Activated CD8-positive, alpha-beta T cell treated with anti-CD3 and anti-CD28 coated beads for 36 hours (primary cell): ENCODE data around the gene TRPM7. TPM values are rescaled to one million over a fixed set of nuclear protein-coding genes. Genes with fewer than 3 reads are reported as not detected.
"Not testable (repeated sequence)": the region's sequence is repeated elsewhere in the genome, so short reads cannot be mapped to it uniquely, and the experiment has no call there.

Experiments
- ATAC-seq: fragments of 200-7000 bp; cut with Tn5 transposase; one replicate; pipeline ENCODE4 v1.10.0; 2021; ENCODE audit warnings: mild to moderate bottlenecking, moderate library complexity
- CTCF ChIA-PET: fragments of 350-600 bp; sonication (Branson Sonifier 250); formaldehyde crosslinking; loops from one replicate; lab custom pipeline; 2021; ENCODE audit warnings: antibody characterized with exemption; lab: Charles Lee
- POLR2A ChIA-PET: fragments of 350-600 bp; sonication (Branson Sonifier 250); formaldehyde crosslinking; loops from one replicate; lab custom pipeline; 2021; ENCODE audit warnings: antibody characterized with exemption; lab: Charles Lee
- DNase-seq: peaks from one replicate; pipeline ENCODE4 v3.0.0-alpha.2; 2020
- H3K27ac Mint-ChIP-seq: one replicate; pipeline ENCODE4 v1.8.0; 2021; ENCODE audit warnings: mild to moderate bottlenecking, mixed read lengths
- H3K27me3 Mint-ChIP-seq: one replicate; pipeline ENCODE4 v1.8.0; 2021; ENCODE audit warnings: mixed read lengths
- H3K36me3 Mint-ChIP-seq: one replicate; pipeline ENCODE4 v1.8.0; 2021; ENCODE audit warnings: low read depth, mixed read lengths
- H3K4me1 Mint-ChIP-seq: one replicate; pipeline ENCODE4 v1.8.0; 2021; ENCODE audit warnings: low read depth, mixed read lengths
- H3K4me3 Mint-ChIP-seq: one replicate; pipeline ENCODE4 v1.8.0; 2021; ENCODE audit warnings: mild to moderate bottlenecking, moderate library complexity, mixed read lengths
- H3K9me3 Mint-ChIP-seq: one replicate; pipeline ENCODE4 v1.8.0; 2021; ENCODE audit warnings: mixed read lengths
- intact Hi-C: fragments of 100-400 bp; cut with micrococcal nuclease; formaldehyde crosslinking; loops from one replicate; pipeline ENCODE4 v1.10.0; 2022
- total RNA-seq, 2 experiments: library from RNA; stranded (reverse); gene quantifications; one replicate each; pipeline ENCODE4 v1.2.3, GENCODE V29; 2021
- TF ChIP-seq, protein P1 (sequence below): fragments of 200-600 bp; IDR thresholded peaks from one replicate; pipeline ENCODE4 v1.8.0; 2022; ENCODE audit warnings: antibody characterized with exemption, mild to moderate bottlenecking

TRPM7 gene
- total RNA-seq, 2 experiments from 2014 or later, result 38.2 to 38.8 TPM

DNA sequence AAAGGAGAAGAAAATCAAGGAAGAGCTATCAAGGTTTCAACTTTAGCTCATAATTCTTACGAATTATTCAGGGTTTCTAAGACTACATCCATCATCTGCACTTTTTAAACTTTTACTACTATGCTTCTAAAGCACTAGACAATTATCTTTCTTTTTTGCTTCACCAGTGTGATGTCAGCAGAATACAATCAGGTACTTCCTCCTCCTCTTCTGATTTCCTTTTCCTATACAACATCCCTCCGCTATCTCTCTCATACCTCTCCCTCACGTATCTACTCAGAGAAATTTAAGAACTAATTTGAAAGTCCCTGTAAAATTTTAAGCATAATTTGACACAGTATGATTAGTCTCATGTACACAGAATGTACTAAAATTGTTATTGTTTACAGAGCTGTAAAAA is 92.8 kb downstream of the TRPM7 start:
- no peaks in the 10 kb centered on the region for H3K4me1 Mint-ChIP-seq
- intact Hi-C loops, result no loop called here
- ATAC-seq (no peak), DNase-seq (no peak)
- ChIA-PET POLR2A (no interaction called here), CTCF (no interaction called here)
- H3K27ac Mint-ChIP-seq, result peak overlapping the region; percentile 9
- TF ChIP-seq, protein P1, sequence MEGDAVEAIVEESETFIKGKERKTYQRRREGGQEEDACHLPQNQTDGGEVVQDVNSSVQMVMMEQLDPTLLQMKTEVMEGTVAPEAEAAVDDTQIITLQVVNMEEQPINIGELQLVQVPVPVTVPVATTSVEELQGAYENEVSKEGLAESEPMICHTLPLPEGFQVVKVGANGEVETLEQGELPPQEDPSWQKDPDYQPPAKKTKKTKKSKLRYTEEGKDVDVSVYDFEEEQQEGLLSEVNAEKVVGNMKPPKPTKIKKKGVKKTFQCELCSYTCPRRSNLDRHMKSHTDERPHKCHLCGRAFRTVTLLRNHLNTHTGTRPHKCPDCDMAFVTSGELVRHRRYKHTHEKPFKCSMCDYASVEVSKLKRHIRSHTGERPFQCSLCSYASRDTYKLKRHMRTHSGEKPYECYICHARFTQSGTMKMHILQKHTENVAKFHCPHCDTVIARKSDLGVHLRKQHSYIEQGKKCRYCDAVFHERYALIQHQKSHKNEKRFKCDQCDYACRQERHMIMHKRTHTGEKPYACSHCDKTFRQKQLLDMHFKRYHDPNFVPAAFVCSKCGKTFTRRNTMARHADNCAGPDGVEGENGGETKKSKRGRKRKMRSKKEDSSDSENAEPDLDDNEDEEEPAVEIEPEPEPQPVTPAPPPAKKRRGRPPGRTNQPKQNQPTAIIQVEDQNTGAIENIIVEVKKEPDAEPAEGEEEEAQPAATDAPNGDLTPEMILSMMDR, result no peak
- H3K9me3 Mint-ChIP-seq, result no peaks in the 10 kb centered on the region
- H3K36me3 Mint-ChIP-seq, result peaks cover 31% of the 10 kb centered on the region
- no peak overlapping the region for H3K4me3 Mint-ChIP-seq
- H3K27me3 Mint-ChIP-seq, result no peaks in the 10 kb centered on the region

GRCh38 chr15:50590288-50590687 is 96.3 kb downstream of the TRPM7 start:
- no peak for ATAC-seq
- Mint-ChIP-seq H3K27ac (no peak overlapping the region), H3K4me1 (no peaks in the 10 kb centered on the region), H3K36me3 (peaks cover 41% of the 10 kb centered on the region), H3K4me3 (no peak overlapping the region), H3K27me3 (no peaks in the 10 kb centered on the region), H3K9me3 (no peaks in the 10 kb centered on the region)
- POLR2A ChIA-PET, result no interaction called here
- no peak for DNase-seq
- intact Hi-C loops, result no loop called here
- CTCF ChIA-PET, result no interaction called here
- TF ChIP-seq, protein P1, result no peak

DNA sequence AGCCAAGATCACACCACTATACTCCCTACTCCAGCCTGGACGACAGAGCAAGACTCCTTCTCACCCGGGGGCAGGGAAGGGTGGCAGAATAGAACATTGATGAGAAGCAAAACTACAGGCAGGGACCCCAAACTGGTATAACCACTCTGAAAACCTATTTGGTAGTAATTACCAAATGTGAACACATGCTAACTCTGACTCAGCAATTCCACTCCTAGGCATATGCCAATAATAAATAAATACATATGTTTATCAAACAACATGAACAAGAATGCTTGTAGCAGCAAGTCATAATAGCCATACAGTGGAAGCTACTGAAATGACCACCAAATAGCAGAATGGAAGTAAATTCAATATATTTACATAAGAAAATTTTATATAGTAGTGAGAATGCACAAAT is 109.1 kb downstream of the TRPM7 start:
- TF ChIP-seq, protein P1, result no peak
- intact Hi-C loops, result no loop called here
- no peak for DNase-seq
- Mint-ChIP-seq H3K9me3 (no peaks in the 10 kb centered on the region), H3K27ac (no peak overlapping the region), H3K27me3 (no peaks in the 10 kb centered on the region), H3K4me3 (no peak overlapping the region), H3K36me3 (peaks cover 30% of the 10 kb centered on the region), H3K4me1 (peaks cover 2% of the 10 kb centered on the region)
- POLR2A ChIA-PET, result no interaction called here
- no peak for ATAC-seq
- CTCF ChIA-PET, result no interaction called here

GRCh38 chr15:50576166-50576565 is 110.4 kb downstream of the TRPM7 start:
- DNase-seq (no peak), ATAC-seq (no peak)
- H3K9me3 Mint-ChIP-seq, result no peaks in the 10 kb centered on the region
- ChIA-PET POLR2A (no interaction called here), CTCF (no interaction called here)
- H3K36me3 Mint-ChIP-seq, result peaks cover 30% of the 10 kb centered on the region
- peaks cover 2% of the 10 kb centered on the region for H3K4me1 Mint-ChIP-seq
- TF ChIP-seq, protein P1, result no peak
- no peak overlapping the region for H3K27ac Mint-ChIP-seq
- intact Hi-C loops, result no loop called here
- no peak overlapping the region for H3K4me3 Mint-ChIP-seq
- H3K27me3 Mint-ChIP-seq, result no peaks in the 10 kb centered on the region

GRCh38 chr15:50573842-50574241 is 112.8 kb downstream of the TRPM7 start:
- CTCF ChIA-PET, H3K27me3 Mint-ChIP-seq: not testable (repeated sequence)

DNA sequence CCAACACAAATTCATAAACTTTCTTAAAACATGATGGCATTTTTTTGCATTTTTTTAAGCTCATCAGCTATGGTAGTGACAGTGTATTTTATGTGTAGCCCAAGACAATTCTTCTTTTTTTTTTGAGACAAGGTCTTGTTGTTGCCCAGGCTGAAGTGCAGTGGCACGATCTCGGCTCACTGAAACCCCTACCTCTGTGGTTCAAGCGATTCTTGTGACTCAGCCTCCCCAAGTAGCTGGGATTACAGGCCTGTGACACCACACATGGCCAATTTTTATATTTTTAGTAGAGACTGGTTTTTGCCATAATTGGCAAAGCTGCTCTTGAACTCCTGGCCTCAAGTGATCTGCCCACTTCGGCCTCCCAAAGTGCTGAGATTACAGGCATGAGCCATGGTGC is 122.8 kb downstream of the TRPM7 start:
- no peak for ATAC-seq
- Mint-ChIP-seq H3K27ac (peak overlapping the region; percentile 83), H3K4me3 (no peak overlapping the region), H3K9me3 (no peaks in the 10 kb centered on the region), H3K27me3 (no peaks in the 10 kb centered on the region), H3K36me3 (peaks cover 33% of the 10 kb centered on the region), H3K4me1 (peaks cover 18% of the 10 kb centered on the region)
- intact Hi-C loops, result no loop called here
- POLR2A ChIA-PET, result no interaction called here
- TF ChIP-seq, protein P1, result no peak
- DNase-seq, result no peak
- CTCF ChIA-PET, result no interaction called here

More at GRCh38 chr15:50573842-50574241, 112.8 kb downstream of the TRPM7 start:
- intact Hi-C loops, ATAC-seq, H3K27ac Mint-ChIP-seq, DNase-seq, H3K4me3 Mint-ChIP-seq, H3K4me1 Mint-ChIP-seq, H3K9me3 Mint-ChIP-seq: not testable (repeated sequence)
- peaks cover 34% of the 10 kb centered on the region for H3K36me3 Mint-ChIP-seq
- POLR2A ChIA-PET, result interaction anchor here (0.7 to 1.2 kb wide), 2 partner anchors 18 to 181 kb away, joined by 3 to 4 read pairs; no protein-coding TSS in a partner anchor
